ENCODE measurements around the gene PRPF19. TPM values are rescaled to one million over a fixed set of nuclear protein-coding genes. Genes with fewer than 3 reads are reported as not detected.

The PRPF19 gene
- total RNA-seq, 1 donor from 2014 or later = 44.6 TPM

GRCh38 chr11:60844870-60845221 lies 61.5 kb downstream of the PRPF19 start:
- peak; percentile 11 to 22 for DNase-seq (ENCODE audit: low read depth in 2 of 2)

- DNase-seq (ENCODE audit: low read depth in 2 of 2) = peak in 1 of 2 donors; percentile 49
Observed at GRCh38 chr11:60844045-60844869, 62.1 kb downstream of the PRPF19 start.

GRCh38 chr11:60842668-60843600 lies 63.5 kb downstream of the PRPF19 start:
- DNase-seq (ENCODE audit: low read depth in 2 of 2) = peak; percentile 50 to 56

GRCh38 chr11:60841797-60842667 lies 64.4 kb downstream of the PRPF19 start, which contains the start of gene CCDC86:
Gene CCDC86, plus strand, starts transcription at chr11:60842113. Its CDS starts 12 bp downstream, at chr11:60842125.
- DNase-seq (ENCODE audit: low read depth in 2 of 2) = peak; percentile 97 to 98

Other genes starting within 250 kb of the PRPF19 start
- not detected in 2 replicates for gene MS4A8, start 207.0 kb downstream of the PRPF19 start, total RNA-seq
- gene MS4A18, start 181.9 kb downstream of the PRPF19 start, total RNA-seq = not detected in 2 replicates
- gene MS4A15, start 149.7 kb downstream of the PRPF19 start, total RNA-seq = not detected in 2 replicates
- not detected in 2 replicates for gene MS4A10, start 121.3 kb downstream of the PRPF19 start, total RNA-seq
- gene CCDC86, start 64.5 kb downstream of the PRPF19 start, total RNA-seq = 10.1 and 11.6 TPM in 2 replicates
- gene PTGDR2, start 50.6 kb downstream of the PRPF19 start, total RNA-seq = under 0.01 TPM in 1 of 2 replicates, not detected in the other
- gene ZP1, start 39.0 kb downstream of the PRPF19 start, total RNA-seq = not detected in 2 replicates
- gene TMEM109, start 7.6 kb upstream of the PRPF19 start, total RNA-seq = 68.6 and 70.2 TPM in 2 replicates
- gene TMEM132A, start 17.9 kb upstream of the PRPF19 start, total RNA-seq = 49.7 and 56.2 TPM in 2 replicates
- gene SLC15A3, start 45.6 kb upstream of the PRPF19 start, total RNA-seq = 4.6 and 6.0 TPM in 2 replicates
- gene CD6, start 65.1 kb upstream of the PRPF19 start, total RNA-seq = not detected in 2 replicates
- not detected in 2 replicates for gene CD5, start 195.9 kb upstream of the PRPF19 start, total RNA-seq

Measured in lung microvascular endothelial cell (primary cell).